GM18951 (cell line): Measurements from ENCODE around the gene CEACAM5.
"Not testable (repeated sequence)": the region's sequence is repeated elsewhere in the genome, so short reads cannot be mapped to it uniquely, and the experiment has no call there.

Source experiments
- POLR2A ChIP-seq: IDR thresholded peaks from 4 replicates; pipeline ENCODE4 v1.6.1; 2011; ENCODE audit warnings: mild to moderate bottlenecking; ENCODE audit not compliant: insufficient read length, insufficient read depth; ENCODE audit errors: extremely low read depth
- in situ Hi-C: fragments of 300-500 bp; cut with MboI; formaldehyde crosslinking; loops from one replicate; pipeline ENCODE4 v1.12.0; 2022; ENCODE audit warnings: low sequenced_read_pairs, mixed read lengths, inconsistent platforms; ENCODE audit not compliant: unreplicated experiment

Gene CEACAM5

GRCh38 chr19:41739361-41739760 lies 30.9 kb downstream of the CEACAM5 start:
- no peak for TF ChIP-seq POLR2A
- in situ Hi-C loops: no loop called here

- TF ChIP-seq POLR2A: no peak
- in situ Hi-C loops: no loop called here
Observed at GRCh38 chr19:41740415-41741243, 32.2 kb downstream of the CEACAM5 start.

GRCh38 chr19:41741244-41741554 lies 32.8 kb downstream of the CEACAM5 start:
- in situ Hi-C loops: no loop called here

GRCh38 chr19:41744850-41745249 lies 36.4 kb downstream of the CEACAM5 start:
- in situ Hi-C loops: no loop called here
- no peak for TF ChIP-seq POLR2A

More at GRCh38 chr19:41741244-41741554, 32.8 kb downstream of the CEACAM5 start:
- TF ChIP-seq POLR2A: no peak

GRCh38 chr19:41745756-41746155 lies 37.3 kb downstream of the CEACAM5 start:
- TF ChIP-seq POLR2A: no peak
- in situ Hi-C loops: no loop called here

GRCh38 chr19:41746593-41747227 lies 38.3 kb downstream of the CEACAM5 start:
- in situ Hi-C loops: no loop called here
- no peak for TF ChIP-seq POLR2A

- TF ChIP-seq POLR2A: no peak
Observed at GRCh38 chr19:41748012-41748411, 39.6 kb downstream of the CEACAM5 start.

GRCh38 chr19:41750248-41751134 lies 42.1 kb downstream of the CEACAM5 start:
- in situ Hi-C loops: not testable (repeated sequence)

More at GRCh38 chr19:41748012-41748411, 39.6 kb downstream of the CEACAM5 start:
- in situ Hi-C loops: no loop called here

GRCh38 chr19:41753159-41753558 lies 44.7 kb downstream of the CEACAM5 start:
- in situ Hi-C loops: no loop called here
- TF ChIP-seq POLR2A: no peak

GRCh38 chr19:41753936-41754529 lies 45.6 kb downstream of the CEACAM5 start:
- TF ChIP-seq POLR2A: no peak
- in situ Hi-C loops: no loop called here

GRCh38 chr19:41755328-41755913 lies 47.0 kb downstream of the CEACAM5 start, which contains the start of gene CEACAM6:
TSS of gene CEACAM6 (plus strand) at chr19:41755530. CDS start at chr19:41755639, 109 bp downstream.
- in situ Hi-C loops: no loop called here
- no peak for TF ChIP-seq POLR2A

GRCh38 chr19:41758846-41759245 lies 50.4 kb downstream of the CEACAM5 start:
- in situ Hi-C loops: no loop called here
- TF ChIP-seq POLR2A: no peak

- TF ChIP-seq POLR2A: no peak
- in situ Hi-C loops: no loop called here
Observed at GRCh38 chr19:41767115-41767514, 58.7 kb downstream of the CEACAM5 start.

GRCh38 chr19:41768105-41768504 lies 59.7 kb downstream of the CEACAM5 start:
- in situ Hi-C loops: not testable (repeated sequence)
